ENCODE results near the gene U2AF2.

DNA sequence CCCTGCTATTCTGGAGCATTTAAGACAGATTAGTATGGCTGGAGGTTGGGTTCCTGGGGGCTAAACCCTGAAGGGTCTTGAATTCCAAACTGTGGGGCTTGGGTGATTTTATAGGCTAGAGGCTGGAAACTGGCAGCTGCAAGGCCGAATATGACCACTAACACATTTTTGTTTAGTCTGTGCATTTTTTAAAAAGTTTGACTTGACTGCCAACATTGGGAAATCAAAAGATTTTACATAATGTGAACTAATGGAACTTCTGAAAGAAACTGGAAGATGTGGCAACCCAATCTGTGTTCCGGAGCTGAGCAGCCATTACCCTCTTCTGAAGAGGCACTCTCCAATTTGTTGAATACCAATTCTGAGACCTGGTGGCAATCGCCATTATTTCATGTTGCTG, 35.5 kb upstream of the U2AF2 start:
- TF ChIP-seq, protein P1, sequence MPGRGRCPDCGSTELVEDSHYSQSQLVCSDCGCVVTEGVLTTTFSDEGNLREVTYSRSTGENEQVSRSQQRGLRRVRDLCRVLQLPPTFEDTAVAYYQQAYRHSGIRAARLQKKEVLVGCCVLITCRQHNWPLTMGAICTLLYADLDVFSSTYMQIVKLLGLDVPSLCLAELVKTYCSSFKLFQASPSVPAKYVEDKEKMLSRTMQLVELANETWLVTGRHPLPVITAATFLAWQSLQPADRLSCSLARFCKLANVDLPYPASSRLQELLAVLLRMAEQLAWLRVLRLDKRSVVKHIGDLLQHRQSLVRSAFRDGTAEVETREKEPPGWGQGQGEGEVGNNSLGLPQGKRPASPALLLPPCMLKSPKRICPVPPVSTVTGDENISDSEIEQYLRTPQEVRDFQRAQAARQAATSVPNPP (IDR thresholded peaks at IDR 0.05; ENCODE audit: borderline replicate concordance, insufficient read depth, insufficient read length), result no peak
- TF ChIP-seq TAF1 (IDR thresholded peaks at IDR 0.05; ENCODE audit: control insufficient read depth, extremely low read depth, insufficient read depth, low read length, severe bottlenecking) (no peak), ZBTB7A (IDR thresholded peaks at IDR 0.05; ENCODE audit: borderline replicate concordance, control insufficient read depth, low read depth, low read length) (no peak), ZFP30 (CRISPR knock-in tag; IDR thresholded peaks at IDR 0.05; ENCODE audit: borderline replicate concordance) (no peak)
- TF ChIP-seq, protein P2, sequence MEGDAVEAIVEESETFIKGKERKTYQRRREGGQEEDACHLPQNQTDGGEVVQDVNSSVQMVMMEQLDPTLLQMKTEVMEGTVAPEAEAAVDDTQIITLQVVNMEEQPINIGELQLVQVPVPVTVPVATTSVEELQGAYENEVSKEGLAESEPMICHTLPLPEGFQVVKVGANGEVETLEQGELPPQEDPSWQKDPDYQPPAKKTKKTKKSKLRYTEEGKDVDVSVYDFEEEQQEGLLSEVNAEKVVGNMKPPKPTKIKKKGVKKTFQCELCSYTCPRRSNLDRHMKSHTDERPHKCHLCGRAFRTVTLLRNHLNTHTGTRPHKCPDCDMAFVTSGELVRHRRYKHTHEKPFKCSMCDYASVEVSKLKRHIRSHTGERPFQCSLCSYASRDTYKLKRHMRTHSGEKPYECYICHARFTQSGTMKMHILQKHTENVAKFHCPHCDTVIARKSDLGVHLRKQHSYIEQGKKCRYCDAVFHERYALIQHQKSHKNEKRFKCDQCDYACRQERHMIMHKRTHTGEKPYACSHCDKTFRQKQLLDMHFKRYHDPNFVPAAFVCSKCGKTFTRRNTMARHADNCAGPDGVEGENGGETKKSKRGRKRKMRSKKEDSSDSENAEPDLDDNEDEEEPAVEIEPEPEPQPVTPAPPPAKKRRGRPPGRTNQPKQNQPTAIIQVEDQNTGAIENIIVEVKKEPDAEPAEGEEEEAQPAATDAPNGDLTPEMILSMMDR (IDR thresholded peaks at IDR 0.05 in 2 of 3, conservative IDR thresholded peaks at IDR 0.05 in 1 of 3; ENCODE audit: insufficient read depth in 2 of 3, low read depth in 1 of 3, low read length in 3 of 3), result no peak
- TF ChIP-seq, protein P3, sequence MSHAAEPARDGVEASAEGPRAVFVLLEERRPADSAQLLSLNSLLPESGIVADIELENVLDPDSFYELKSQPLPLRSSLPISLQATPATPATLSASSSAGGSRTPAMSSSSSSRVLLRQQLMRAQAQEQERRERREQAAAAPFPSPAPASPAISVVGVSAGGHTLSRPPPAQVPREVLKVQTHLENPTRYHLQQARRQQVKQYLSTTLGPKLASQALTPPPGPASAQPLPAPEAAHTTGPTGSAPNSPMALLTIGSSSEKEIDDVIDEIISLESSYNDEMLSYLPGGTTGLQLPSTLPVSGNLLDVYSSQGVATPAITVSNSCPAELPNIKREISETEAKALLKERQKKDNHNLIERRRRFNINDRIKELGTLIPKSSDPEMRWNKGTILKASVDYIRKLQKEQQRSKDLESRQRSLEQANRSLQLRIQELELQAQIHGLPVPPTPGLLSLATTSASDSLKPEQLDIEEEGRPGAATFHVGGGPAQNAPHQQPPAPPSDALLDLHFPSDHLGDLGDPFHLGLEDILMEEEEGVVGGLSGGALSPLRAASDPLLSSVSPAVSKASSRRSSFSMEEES (CRISPR knock-in tag; IDR thresholded peaks at IDR 0.05), result no peak

Measured in K562 (cell line).